UCSD-AML1 (cell line): ENCODE results near the gene ATP6AP1.

ENCODE experiments used
- DNase-seq: peaks from one replicate; lab custom pipeline; 2025; ENCODE audit not compliant: unreplicated experiment; lab: John Stamatoyannopoulos, UW

Gene ATP6AP1

DNA sequence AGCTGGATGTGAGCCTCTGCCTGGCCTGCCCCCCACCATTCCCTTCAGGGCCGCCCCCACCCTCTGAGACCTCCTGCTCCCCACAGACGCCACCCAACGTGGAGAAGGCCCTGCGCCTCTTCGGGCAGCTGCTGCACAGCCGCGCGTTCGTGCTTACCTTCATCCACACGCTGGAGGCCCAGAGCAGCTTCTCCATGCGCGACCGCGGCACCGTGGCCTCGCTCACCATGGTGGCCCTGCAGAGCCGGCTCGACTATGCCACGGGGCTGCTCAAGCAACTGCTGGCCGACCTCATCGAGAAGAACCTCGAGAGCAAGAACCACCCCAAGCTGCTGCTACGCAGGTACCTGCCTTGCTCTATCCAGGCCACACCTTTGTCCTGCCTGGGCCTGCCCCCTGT, 39.7 kb downstream of the ATP6AP1 start:
- no peak for DNase-seq

GRCh38 chrX:154469114-154469513, 40.6 kb downstream of the ATP6AP1 start:
- DNase-seq, result no peak

DNA sequence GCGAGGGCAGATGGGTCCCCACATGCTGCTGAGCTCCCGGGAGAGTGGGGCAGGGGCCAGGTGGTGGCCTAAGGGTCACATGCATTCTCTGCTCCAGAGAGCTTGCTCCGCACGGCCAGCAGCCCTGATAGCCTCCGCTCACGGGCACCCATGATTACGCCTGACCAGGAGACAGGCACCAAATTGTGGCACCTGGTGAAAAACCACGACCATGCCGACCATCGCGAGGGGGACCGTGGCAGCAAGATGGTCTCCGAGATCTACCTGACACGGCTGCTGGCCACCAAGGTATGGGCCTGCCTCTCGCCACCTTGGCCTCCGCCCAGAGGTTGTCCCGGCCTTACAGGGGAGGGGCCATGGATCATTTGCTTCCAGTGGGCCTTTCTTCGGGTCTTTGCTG, 41.4 kb downstream of the ATP6AP1 start:
- DNase-seq, result no peak

GRCh38 chrX:154470434-154470833, 42.0 kb downstream of the ATP6AP1 start:
- DNase-seq, result no peak

GRCh38 chrX:154470914-154471568, 42.6 kb downstream of the ATP6AP1 start:
- no peak for DNase-seq

- DNase-seq, result no peak
Measured at GRCh38 chrX:154471839-154472684, 43.6 kb downstream of the ATP6AP1 start.

DNA sequence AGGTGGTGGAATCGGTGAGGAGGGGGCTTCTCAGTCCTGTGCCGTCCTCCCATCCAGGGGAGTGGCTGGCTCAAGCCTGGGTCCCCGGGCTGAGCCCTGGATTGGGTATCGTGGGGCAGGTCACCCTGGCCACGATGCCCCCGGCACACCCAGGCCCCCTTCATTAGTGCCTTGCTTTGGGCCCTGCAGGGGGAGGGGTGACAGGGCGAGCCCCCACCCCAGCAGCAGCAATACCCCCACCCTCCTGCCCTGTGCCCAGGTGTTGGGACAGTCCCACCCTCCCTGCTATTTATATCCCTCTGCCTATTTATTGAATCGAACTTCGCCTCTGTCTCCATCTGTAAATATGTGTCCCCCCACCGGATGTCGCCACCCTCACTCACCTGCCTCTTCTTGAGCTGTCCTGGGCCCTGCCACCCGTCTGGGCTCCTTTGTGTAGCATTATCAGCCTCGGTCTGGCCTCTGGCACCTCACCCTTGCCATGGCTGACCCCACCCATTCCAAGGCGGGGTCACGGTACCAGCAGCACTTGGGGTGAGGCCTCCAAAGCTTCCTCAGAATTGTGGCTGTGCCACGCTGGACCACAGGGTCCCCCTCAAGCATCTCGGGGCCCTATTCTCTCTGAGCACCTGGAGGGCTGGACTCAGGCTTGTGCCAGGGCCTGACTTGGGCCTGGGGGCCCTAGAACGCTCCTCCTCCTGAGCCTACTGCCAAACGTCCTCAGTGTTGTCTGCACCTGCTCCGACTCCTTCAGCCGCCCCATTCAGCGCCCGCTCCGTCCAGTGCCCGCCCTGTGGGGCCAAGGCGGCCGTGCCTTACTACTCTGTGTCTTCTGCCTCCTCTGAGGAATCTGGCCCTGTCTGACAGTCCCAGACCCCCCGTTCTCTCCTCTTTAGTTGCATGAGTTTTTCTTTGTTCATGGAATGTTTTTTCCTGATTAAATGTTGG, 44.5 kb downstream of the ATP6AP1 start:
- no peak for DNase-seq

GRCh38 chrX:154473683-154474082, 45.2 kb downstream of the ATP6AP1 start:
- no peak for DNase-seq

- DNase-seq, result no peak
Measured at GRCh38 chrX:154476821-154477220, 48.3 kb downstream of the ATP6AP1 start.

DNA sequence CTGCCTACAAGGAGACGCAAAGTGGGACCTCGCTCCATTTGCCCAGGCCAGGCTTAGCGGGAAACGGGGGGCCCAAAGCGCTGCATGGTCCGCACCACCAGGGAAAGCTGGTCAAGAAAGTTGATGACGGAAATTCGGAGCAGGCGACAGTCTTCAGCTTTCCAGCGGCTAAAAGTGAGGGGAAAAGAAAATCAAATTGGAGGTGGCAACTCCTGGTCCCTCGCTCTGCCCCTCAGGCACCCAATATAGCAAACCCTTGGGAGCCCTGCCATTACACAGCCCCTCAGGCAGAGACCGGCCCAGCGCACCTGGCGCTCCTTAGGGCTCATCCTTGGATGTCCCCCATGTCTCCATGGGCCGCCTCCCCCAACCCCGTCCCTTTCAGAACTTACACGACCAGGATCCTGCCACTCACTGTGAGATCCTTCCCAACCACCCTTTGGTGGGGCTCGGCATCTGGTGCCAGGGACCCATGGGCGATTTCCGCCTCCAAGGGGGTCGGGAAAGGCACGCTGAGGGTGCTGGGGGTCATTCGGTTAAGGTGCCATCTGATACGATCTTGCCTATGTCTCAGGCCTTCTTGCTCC, 49.5 kb downstream of the ATP6AP1 start:
- DNase-seq, result no peak

DNA sequence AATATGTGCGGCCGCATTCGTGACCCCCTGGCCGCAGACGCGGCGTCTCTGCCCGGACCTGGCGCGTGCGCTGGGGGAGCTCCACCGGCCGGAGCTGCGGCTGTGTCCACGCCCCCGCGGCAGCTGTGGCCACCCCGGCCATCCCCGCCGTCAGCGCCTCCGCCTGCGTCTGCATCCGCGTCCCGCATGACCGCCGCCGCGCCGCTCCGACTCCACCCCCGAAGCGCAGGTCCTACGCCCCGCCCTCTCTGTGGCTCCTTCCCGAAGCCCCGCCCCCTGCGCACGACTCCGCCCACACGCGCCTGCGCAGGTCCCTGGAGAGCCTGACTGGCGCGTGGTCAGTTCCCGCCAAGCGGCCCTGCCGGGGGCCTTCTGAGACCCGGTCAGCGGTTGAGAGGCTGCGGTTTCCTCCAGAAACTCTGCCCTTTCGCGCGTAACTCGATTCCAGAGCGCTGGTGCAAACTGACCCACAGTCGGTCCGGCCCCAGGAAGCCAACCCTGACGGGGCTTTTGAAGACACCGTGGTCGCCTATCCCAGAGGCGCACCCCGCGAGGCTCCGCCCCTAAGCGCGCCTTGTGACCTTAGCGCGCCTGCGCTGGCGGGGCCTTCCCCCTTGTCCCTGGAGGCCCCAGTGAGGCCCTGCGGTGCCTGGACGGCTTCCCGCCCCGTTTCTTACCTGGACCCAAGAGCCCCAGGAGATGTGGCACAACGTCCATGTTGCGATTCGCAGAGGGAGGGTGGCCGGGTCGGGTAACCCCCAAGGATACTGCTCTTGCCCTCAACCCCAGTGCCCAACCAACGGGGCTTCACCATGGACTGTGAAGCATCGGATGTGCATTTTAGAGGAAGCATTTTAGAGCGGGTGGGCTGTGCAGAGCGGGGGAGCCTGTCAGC, 50.5 kb downstream of the ATP6AP1 start, which contains the start of gene LAGE3:
Gene LAGE3 (minus strand): TSS at position 554 of the 895 bp plus-strand sequence. CDS start 366 bp downstream, at position 188.
- peak; percentile 92 for DNase-seq

DNA sequence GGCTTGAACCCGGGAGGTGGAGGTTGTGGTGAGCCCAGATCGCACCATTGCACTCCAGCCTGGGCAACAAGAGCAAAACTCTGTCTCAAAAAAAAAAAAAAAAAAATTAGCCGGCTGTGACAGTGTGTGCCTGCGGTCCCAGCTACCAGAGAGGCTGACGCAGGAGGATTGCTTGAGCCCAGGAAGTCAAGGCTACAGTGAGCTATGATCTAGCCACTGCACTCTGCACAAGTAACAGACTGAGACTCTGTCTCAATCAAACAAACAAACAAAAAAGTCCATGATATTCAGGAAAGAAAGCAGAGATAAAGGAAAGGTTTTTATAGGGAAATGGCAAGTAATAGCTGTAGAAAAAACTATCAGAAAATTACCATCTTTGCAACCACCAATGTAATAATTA, 52.7 kb downstream of the ATP6AP1 start:
- DNase-seq, result no peak

DNA sequence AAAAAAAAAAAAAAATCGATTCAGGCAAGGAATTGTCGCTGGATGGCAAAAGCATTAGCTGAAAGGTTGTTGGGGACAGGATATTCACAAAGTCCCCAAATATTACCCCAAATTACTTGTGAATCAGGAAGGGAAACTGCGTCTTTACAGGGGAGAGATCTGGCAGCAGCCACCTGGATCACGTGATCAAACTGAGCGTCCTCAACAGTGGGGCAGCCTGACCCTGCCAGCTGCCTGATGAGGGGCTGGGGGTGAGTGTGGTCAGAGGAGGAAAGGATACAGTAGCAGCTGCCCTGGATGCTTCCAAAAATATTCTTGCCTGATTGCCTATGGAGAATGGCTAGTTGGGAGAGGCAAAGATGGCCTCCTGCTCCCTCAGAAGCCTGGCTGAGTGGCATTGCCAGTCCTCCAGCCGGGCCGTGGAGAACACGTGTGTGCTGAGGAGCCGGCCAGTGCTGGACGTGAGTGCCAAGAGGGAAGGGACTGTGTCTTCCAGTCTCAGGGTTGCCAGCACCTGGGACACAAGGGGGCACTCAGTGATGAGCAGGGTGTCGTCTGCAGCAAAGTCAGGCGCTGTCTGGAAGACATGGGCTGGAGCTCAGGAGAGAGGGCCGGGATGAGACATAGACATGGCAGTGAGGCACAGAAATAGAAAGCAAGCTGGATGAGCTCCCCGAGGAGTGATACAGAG, 53.6 kb downstream of the ATP6AP1 start:
- DNase-seq, result no peak

GRCh38 chrX:154482786-154483185, 54.3 kb downstream of the ATP6AP1 start:
- no peak for DNase-seq

- DNase-seq, result no peak
Measured at GRCh38 chrX:154483325-154483724, 54.8 kb downstream of the ATP6AP1 start.

- peak; percentile 21 for DNase-seq
Measured at GRCh38 chrX:154484255-154485149, 56.0 kb downstream of the ATP6AP1 start.

GRCh38 chrX:154485150-154486051, 56.9 kb downstream of the ATP6AP1 start:
- no peak for DNase-seq
